DOHH2 (cell line): ENCODE results near the gene KLHDC1.

ENCODE experiments used
- EZH2phosphoT487 ChIP-seq: fragments of 200-600 bp; sonication (generic); IDR thresholded peaks from 2 replicates; pipeline ENCODE4 v1.6.1; 2017; ENCODE audit warnings: borderline replicate concordance, mild to moderate bottlenecking, antibody characterized with exemption, low read length, moderate library complexity, mixed read lengths
- TF ChIP-seq, protein P1 (sequence below): fragments of 200-600 bp; sonication (generic); IDR thresholded peaks from one replicate; pipeline ENCODE4 v1.5.1; 2014; ENCODE audit warnings: antibody characterized with exemption, mild to moderate bottlenecking, low read depth, low read length; ENCODE audit not compliant: poor library complexity, severe bottlenecking

DNA sequence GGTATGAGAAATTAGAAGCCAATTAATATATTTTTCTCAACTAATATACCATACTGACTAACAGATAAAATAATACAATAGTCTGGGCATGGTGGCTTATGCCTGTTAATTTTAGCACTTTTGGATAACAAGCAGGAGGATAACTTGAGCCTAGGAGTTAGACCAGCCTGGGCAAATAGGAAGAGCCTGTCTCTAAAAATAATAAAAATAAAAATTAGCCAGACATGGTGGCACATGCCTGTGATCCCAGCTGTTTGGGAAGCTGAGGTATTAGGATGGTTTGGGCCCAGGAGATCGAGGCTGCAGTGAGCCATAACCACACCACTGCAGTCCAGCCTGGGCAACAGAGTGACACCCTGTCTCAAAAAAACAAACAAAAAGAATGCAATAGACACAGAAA is 99.7 kb downstream of the KLHDC1 start:
- TF ChIP-seq, protein P1, sequence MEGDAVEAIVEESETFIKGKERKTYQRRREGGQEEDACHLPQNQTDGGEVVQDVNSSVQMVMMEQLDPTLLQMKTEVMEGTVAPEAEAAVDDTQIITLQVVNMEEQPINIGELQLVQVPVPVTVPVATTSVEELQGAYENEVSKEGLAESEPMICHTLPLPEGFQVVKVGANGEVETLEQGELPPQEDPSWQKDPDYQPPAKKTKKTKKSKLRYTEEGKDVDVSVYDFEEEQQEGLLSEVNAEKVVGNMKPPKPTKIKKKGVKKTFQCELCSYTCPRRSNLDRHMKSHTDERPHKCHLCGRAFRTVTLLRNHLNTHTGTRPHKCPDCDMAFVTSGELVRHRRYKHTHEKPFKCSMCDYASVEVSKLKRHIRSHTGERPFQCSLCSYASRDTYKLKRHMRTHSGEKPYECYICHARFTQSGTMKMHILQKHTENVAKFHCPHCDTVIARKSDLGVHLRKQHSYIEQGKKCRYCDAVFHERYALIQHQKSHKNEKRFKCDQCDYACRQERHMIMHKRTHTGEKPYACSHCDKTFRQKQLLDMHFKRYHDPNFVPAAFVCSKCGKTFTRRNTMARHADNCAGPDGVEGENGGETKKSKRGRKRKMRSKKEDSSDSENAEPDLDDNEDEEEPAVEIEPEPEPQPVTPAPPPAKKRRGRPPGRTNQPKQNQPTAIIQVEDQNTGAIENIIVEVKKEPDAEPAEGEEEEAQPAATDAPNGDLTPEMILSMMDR = no peak
- TF ChIP-seq EZH2phosphoT487 = no peak
